Lower leg skin (tissue), 4 donors: ENCODE measurements around the gene FGD3. TPM values are rescaled to one million over a fixed set of nuclear protein-coding genes. Genes with fewer than 3 reads are reported as not detected.
A peak's percentile ranks its signal among the peaks of the same experiment; 100 is the strongest.

Source experiments
- DNase-seq, 2 donors: peaks; one replicate each; pipeline ENCODE4 v3.0.0-alpha.2; 2019; ENCODE audit warnings: low spot score in 2 of 2
- H3K4me3 ChIP-seq: fragments of 200-600 bp; sonication (generic); 2 replicates; pipeline ENCODE4 v1.5.1; 2017; ENCODE audit warnings: mild to moderate bottlenecking, low read depth; ENCODE audit not compliant: poor library complexity, severe bottlenecking
- POLR2A ChIP-seq, 2 donors: fragments of 450-650 bp; IDR thresholded peaks; one replicate each; pipeline ENCODE4 v1.6.1; 2016 to 2017; ENCODE audit warnings: antibody characterized with exemption in 2 of 2, mild to moderate bottlenecking in 1 of 2, moderate library complexity in 1 of 2
- WGBS, 2 donors: methylation state at CpG; one replicate each; pipeline ENCODE4 v1.1.5; 2018; 5-methylcytosine and 5-hydroxymethylcytosine counted together
- intact Hi-C: fragments of 100-400 bp; cut with DNase I; formaldehyde crosslinking; loops from one replicate; pipeline ENCODE4 v1.15.0; 2023; ENCODE audit warnings: low total_unique reads
- total RNA-seq, 4 donors: library from RNA; depleted of rRNA; stranded (reverse); fragments of >200 nt; gene quantifications; one replicate each; pipeline ENCODE4 v1.1.0, GENCODE V29; 2016
- TF ChIP-seq, protein P1 (sequence below), 3 donors: fragments of 450-650 bp; IDR thresholded peaks; one replicate each; pipeline ENCODE4 v1.5.1; 2016; ENCODE audit warnings: antibody characterized with exemption in 3 of 3, mild to moderate bottlenecking in 3 of 3, moderate library complexity in 2 of 3

Gene FGD3
- total RNA-seq, 4 donors from 2014 or later, result 3.4 to 11.6 (median 5.7) TPM

DNA sequence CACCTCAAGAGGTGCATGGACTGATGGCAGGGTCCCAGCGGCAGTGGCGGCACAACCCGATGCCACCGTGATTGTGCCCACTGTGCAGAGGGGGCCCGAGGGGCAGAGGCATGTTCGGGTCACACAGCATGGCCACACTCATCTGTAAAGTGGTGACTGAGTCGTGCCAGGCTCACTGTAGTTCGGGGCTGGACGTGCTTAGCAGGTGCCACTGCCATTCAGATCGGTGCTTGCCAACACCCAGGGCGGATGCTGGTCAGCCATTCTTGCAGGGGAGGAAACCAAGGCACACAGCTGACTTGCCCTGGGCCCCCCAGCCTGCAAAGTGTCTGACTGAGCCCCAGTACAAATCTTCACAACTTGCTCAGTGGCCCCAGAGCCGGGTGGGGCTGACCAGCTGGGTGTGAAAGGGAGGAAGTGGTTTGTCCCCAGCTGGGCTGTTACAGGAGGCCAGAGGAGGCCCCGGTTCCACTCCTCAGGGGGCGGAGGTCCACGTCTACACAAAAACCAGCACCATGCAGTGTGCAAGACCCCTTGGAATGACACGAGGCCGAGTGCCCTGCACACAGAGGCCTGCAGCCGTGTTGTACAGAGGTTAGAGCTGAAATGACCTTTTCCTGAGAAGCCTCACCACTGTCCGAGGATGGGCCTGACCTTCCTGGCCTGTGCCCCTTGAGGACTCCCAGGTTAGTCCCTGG lies 17.9 kb downstream of the FGD3 start:
- intact Hi-C loops, result no loop called here
- DNase-seq, result peak in 1 of 2 donors; percentile 84
- WGBS, 2 donors, result 79 to 80% methylated on average over 17 to 18 of the region's 19 CpGs
- H3K4me3 ChIP-seq, result no peak overlapping the region
- TF ChIP-seq POLR2A (IDR thresholded peaks at IDR 0.05), result no peak
- TF ChIP-seq, protein P1, sequence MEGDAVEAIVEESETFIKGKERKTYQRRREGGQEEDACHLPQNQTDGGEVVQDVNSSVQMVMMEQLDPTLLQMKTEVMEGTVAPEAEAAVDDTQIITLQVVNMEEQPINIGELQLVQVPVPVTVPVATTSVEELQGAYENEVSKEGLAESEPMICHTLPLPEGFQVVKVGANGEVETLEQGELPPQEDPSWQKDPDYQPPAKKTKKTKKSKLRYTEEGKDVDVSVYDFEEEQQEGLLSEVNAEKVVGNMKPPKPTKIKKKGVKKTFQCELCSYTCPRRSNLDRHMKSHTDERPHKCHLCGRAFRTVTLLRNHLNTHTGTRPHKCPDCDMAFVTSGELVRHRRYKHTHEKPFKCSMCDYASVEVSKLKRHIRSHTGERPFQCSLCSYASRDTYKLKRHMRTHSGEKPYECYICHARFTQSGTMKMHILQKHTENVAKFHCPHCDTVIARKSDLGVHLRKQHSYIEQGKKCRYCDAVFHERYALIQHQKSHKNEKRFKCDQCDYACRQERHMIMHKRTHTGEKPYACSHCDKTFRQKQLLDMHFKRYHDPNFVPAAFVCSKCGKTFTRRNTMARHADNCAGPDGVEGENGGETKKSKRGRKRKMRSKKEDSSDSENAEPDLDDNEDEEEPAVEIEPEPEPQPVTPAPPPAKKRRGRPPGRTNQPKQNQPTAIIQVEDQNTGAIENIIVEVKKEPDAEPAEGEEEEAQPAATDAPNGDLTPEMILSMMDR (IDR thresholded peaks at IDR 0.05), result no peak

DNA sequence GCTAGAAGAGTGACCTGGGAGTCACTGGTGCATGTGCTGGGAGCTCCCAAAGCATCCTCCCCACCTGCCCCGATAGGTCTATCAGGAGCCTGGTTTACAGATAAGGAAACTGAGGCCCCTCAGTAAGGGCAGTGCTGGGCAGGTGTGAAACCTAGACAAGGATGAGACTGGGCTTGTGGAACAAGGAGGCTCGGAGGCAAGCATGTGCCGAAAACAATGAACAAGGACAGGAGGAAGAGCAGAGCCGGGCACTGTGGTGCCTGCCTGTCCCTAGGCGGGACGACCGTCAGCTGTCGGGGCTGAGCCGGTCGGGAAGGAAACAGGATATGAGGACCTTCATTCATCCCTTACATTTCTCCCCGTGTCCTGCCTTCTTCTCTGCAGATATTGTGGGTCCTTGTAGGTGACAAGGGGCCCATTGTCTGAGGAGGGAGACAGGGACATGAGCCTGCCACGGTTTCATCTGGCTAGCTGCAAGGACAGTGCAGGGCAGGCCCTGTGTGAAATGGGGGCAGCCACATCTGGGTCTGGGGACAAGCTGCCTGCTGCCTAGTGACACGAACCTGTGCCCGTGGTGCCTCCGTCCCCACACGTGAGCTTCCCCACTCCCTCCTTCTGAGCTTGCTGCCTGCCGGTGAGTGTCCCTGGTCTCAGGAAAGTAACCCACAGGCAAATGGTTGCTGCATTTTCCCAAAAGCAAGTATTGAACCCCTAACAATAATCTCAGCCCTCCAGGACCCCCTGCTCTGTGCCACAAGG lies 18.6 kb downstream of the FGD3 start:
- DNase-seq, result peak in 1 of 2 donors; percentile 78
- 62 to 78% methylated on average over 16 to 17 of the region's 17 CpGs for WGBS, 2 donors
- TF ChIP-seq, protein P1 (IDR thresholded peaks at IDR 0.05), result no peak
- TF ChIP-seq POLR2A (IDR thresholded peaks at IDR 0.05), result no peak
- intact Hi-C loops, result no loop called here
- H3K4me3 ChIP-seq, result no peak overlapping the region

DNA sequence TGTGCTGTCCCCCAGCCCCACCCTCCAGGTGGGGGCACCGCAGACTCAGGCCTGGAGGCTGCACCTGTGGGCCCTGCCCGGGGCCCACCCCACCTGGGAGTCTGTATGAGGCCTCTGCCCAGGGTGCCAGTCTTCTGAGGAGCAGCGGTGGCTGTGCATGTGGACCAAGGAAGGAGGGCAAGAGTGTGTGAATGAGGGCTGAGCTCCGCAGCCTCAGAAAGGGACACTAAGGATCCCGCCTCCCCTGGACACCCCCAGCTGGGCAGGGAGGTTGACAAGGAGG lies 19.1 kb downstream of the FGD3 start:
- TF ChIP-seq, protein P1 (IDR thresholded peaks at IDR 0.05), result no peak
- no peak for TF ChIP-seq POLR2A (IDR thresholded peaks at IDR 0.05)
- intact Hi-C loops, result no loop called here
- WGBS, 2 donors, result 87 to 93% methylated on average over 4 to 5 of the region's 5 CpGs
- no peak overlapping the region for H3K4me3 ChIP-seq
- peak in 1 of 2 donors; percentile 43 for DNase-seq

DNA sequence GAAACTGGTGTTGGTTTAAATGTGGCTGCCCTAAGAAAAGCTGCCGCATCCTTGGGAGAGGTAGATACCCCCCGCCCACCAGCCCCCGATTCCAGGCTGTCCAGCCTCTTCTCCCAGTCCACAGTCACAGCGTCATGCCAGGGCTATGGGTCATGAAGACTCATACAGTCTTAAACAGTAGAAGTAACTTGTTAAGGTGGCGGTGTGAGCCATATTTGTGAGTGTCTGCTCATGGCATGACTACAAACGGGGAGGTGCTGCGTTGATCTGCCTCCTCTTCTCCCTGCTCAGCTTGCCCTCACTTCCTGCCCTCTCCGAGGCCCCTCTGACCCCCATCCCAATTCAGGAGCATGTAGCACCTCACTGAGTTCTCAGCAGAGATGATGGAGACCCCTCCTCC lies 20.8 kb downstream of the FGD3 start:
- intact Hi-C loops, result no loop called here
- 82 to 90% methylated on average over 8 of the region's 8 CpGs for WGBS, 2 donors

DNA sequence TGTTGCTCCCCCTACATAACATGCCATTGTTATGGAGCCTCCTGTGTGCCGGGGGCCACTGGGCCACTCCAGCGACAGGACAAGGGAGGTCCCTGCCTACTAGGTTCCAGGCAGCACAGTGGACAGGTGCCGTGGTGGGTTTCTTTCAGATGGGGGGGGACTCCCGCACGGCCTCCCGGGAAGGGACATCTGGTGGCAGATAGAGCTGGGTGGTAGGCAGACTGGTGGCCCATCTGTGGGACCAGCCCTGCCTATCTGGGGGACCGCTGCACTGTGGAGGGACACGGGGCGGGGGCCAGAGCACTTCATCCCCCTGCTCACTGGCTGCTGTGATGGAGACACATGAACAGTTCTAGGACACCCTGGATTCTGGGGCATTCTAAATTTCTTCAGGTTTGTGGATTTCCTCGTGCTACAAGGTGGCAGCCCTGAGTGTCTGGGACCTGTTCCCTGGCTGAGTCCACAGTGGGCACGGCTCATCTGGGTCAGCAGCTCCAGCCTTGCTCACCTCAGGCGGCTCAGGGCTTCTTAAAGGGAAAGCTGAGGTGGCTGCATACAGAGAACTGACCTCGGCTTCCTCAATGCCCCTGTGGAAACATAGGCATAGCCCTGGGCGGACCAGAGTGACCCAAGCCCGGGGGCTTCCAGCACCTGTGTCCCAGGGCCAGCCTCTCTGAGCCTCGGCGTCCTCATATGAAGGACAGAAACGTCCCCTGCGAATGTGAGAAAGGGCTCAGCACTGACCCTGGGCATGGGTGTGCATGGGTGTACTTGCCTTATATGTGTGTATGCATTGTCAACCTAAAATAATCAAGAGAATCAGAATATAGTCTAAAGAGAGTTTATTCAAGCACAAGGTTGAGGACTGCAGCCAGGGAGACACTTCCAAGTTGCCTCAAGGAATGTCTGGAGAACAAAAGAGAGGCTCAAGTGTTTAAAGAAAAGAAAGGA lies 22.5 kb downstream of the FGD3 start:
- DNase-seq, result peak in 1 of 2 donors; percentile 71
- TF ChIP-seq, protein P1 (IDR thresholded peaks at IDR 0.05), result no peak
- TF ChIP-seq POLR2A (IDR thresholded peaks at IDR 0.05), result no peak
- no peak overlapping the region for H3K4me3 ChIP-seq
- intact Hi-C loops, result no loop called here
- WGBS, 2 donors, result 85 to 89% methylated on average over 18 to 19 of the region's 19 CpGs

More for the DNA sequence above, 20.8 kb downstream of the FGD3 start:
- no peak overlapping the region for H3K4me3 ChIP-seq
- no peak for TF ChIP-seq POLR2A (IDR thresholded peaks at IDR 0.05)
- TF ChIP-seq, protein P1 (IDR thresholded peaks at IDR 0.05), result no peak
- DNase-seq, result peak in 1 of 2 donors; percentile 50
